ENCODE results near the gene DNAAF3.

The DNAAF3 gene

GRCh38 chr19:55115446-55116065 lies 50.9 kb downstream of the DNAAF3 start:
- no peak for DNase-seq

DNA sequence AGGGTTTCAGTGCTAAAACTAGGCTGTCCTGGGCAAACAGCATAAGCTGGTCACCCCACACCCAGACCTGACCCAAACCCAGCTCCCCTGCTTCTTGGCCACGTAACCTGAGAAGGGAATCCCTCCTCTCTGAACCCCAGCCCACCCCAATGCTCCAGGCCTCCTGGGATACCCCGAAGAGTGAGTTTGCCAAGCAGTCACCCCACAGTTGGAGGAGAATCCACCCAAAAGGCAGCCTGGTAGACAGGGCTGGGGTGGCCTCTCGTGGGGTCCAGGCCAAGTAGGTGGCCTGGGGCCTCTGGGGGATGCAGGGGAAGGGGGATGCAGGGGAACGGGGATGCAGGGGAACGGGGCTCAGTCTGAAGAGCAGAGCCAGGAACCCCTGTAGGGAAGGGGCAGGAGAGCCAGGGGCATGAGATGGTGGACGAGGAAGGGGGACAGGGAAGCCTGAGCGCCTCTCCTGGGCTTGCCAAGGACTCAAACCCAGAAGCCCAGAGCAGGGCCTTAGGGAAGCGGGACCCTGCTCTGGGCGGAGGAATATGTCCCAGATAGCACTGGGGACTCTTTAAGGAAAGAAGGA lies 51.8 kb downstream of the DNAAF3 start:
- DNase-seq, result no peak

- DNase-seq, result no peak
These were observed 52.8 kb downstream of the DNAAF3 start for GRCh38 chr19:55113570-55114039.

DNA sequence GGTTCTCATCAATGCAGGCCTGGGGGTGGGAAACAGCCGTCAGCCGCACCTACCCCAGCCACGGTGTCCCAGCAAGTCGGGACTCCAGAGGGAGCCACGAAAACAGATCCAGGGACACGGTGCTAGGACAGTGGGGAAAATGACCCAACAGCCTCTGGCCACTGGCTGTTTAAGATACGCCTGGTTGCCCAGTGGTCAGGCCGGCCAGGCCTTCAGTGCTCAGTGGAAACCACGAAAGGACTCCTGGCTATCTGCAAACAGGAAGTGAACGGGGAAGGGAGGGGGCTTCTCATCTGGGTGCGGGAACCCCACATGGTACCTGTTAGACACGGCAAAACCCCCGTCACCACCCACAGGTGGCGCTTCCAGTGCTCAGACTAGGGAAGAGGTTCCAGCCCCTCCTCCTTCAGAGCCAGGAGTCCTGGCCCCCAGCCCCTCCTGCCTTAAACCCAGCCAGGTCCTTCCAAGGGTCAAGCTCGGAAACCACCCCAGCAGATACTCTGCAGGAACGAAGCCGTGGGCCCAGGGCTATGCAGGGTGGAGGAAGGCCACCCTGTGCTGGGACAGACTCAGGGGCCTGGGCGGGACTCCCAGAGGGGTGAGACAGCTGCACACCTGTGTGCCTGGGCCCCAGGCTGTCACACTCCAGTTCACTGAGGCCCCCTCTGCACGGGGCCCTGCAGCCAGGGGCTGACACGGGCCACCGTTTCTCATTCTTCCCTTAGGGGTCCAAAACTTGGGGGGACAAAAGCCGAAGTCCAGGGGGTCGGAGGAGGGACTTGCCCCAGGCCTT lies 53.4 kb downstream of the DNAAF3 start:
- DNase-seq, result no peak

DNA sequence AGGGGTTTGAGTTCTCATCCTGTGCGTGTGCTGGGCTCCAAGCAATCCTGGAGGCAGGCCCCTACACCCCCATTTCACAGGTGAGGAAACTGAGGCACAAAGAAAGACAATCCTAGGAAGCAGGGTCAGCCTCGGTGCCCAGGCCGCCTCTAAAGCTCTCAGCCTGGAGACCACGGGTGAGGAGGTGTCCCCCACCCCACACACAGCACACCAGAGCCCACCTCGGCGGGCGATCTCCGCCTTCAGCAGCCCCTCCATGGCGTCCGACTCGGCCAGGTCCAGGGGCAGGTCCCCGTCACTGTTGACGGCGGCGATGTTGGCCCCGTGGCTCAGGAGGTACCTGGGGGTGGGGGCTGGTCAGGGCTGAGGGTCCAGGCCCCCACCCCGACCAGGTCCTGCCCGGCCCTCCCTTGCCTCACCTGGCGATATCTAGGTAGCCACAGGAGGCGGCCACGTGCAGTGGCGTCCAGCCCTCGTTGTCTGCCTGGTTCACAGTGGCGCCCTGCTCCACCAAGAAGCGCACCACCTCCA lies 54.1 kb downstream of the DNAAF3 start:
- no peak for DNase-seq

DNA sequence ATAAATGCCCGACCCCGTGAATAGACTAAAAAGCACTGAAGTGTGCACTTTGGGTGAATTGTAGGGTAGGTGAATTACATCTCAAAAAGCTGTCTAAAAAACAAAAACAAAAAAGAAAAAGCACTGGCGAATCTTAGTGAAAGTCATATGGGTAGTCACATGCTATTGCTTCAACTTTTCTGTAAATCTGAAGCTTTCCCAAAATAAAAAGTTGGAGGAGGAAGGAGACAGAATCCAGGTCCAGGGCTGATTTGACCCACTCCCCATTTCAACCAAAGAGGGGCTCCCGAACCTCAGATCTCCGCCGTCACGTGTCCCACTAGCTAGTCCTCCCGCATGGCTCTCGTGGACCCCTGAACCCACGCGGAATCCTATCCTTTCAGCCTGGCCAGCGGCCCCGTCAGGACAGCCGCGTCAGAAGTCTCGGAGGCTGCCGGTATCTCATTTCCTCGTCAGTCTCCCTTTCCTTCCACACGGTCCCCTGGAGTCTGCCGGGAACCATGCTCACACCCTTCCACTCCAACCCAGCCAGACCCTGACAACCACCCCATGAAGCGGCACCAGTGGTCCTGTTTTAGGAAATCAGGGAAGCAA lies 55.1 kb downstream of the DNAAF3 start:
- DNase-seq, result no peak

DNA sequence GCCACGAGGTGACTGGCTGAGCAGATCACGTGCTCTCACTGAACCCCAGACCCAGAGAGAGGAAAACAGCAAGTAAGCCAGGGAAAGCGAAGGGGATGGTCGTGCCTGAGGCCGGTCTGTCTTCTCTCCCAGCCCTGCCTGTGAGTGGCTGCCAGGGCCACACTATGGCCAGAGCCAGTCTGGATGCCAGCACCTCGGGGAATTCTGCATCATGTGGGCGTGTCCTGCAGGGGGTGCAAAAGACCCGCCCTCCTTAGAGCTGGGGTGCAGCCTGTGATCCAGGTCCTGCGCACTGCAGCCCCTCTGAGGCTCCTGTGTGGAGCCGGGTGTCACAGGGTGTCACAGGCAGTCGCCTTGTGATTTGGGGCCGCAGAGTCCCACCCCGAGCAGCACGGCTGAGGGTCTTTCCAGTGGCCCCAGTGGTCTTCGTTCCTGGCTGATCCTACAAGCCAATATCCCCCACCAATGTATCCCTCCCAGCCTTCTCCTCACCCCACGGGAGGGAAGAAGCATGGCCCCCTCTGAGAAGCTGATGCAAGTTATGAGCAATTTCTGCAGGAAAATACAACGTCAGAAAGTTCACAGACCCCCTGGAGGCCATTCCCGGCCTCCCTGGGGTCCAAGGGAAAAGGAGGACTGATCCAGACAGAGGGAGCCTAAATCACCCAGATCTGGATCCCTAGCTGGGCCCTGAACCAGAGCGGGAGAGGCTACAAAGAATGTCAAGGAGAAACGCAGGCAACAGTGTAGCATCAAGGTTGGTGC lies 56.7 kb downstream of the DNAAF3 start:
- no peak for DNase-seq

Measured in CD4-positive, alpha-beta T cell treated with Interleukin-15 for 1 hour (primary cell).